Measurements from ENCODE around the gene SPTBN2.

- no peak for TF ChIP-seq CTCF (IDR thresholded peaks at IDR 0.05)
- no peak for TF ChIP-seq EP300 (IDR thresholded peaks at IDR 0.05)
Measured at GRCh38 chr11:66725647-66726046, 3.4 kb downstream of the SPTBN2 start.

All from tibial nerve (tissue), 4 donors.